B cell (primary cell): ENCODE data around the gene MED15. TPM values are rescaled to one million over a fixed set of nuclear protein-coding genes. Genes with fewer than 3 reads are reported as not detected.

Experiments used
- ATAC-seq: fragments of 200-7000 bp; cut with Tn5 transposase; one replicate; pipeline ENCODE4 v1.10.0; 2021; ENCODE audit warnings: low read depth, mild to moderate bottlenecking, moderate number of reproducible peaks, moderate library complexity
- CTCF ChIA-PET: fragments of 350-600 bp; sonication (Branson Sonifier 250); formaldehyde crosslinking; loops from one replicate; lab custom pipeline; 2021; ENCODE audit warnings: antibody characterized with exemption, inconsistent platforms; lab: Charles Lee
- POLR2A ChIA-PET: fragments of 350-600 bp; sonication (Branson Sonifier 250); formaldehyde crosslinking; loops from one replicate; lab custom pipeline; 2021; ENCODE audit warnings: antibody characterized with exemption; lab: Charles Lee
- DNase-seq: peaks from one replicate; pipeline ENCODE4 v3.0.0; 2013
- H2AFZ ChIP-seq: 2 replicates; pipeline ENCODE4 v1.6.1; 2012; ENCODE audit warnings: mild to moderate bottlenecking, low read depth, low read length; ENCODE audit not compliant: insufficient read depth, poor library complexity, severe bottlenecking
- H3K27ac ChIP-seq, 2 donors: 1 replicate in 1 of 2; 2 replicates in 1 of 2; pipeline ENCODE4 v1.5.1; 2012 to 2013; ENCODE audit warnings: low read length in 2 of 2, mild to moderate bottlenecking in 2 of 2, moderate library complexity in 1 of 2
- H3K27me3 ChIP-seq, 4 experiments: fragments of 200-600 bp in 1 of 4; sonication (generic) in 1 of 4; replicated peaks in 1 of 4; 1 replicate in 2 of 4; 2 replicates in 2 of 4; pipeline versions ENCODE4 v1.6.1 to v1.7.0; 2013 to 2016; ENCODE audit warnings: low read length in 3 of 4, mild to moderate bottlenecking in 2 of 4, mixed read lengths in 1 of 4, moderate library complexity in 1 of 4; ENCODE audit not compliant: insufficient read depth in 4 of 4, control insufficient read depth in 3 of 4; ENCODE audit errors: control extremely low read depth in 1 of 4
- H3K36me3 ChIP-seq, 2 experiments: replicated peaks in 1 of 2; 1 replicate in 1 of 2; 2 replicates in 1 of 2; pipeline versions ENCODE4 v1.6.1 to v1.7.1; 2013; ENCODE audit warnings: low read length in 1 of 2; ENCODE audit not compliant: insufficient read depth in 2 of 2, control insufficient read depth in 1 of 2; ENCODE audit errors: control extremely low read depth in 1 of 2, extremely low read depth in 1 of 2
- H3K4me1 ChIP-seq, 2 donors: fragments of 200-600 bp in 1 of 2; sonication (generic) in 1 of 2; 1 replicate in 1 of 2; 2 replicates in 1 of 2; pipeline versions ENCODE4 v1.5.1 to v1.6.1; 2013 to 2017; ENCODE audit warnings: low read length in 2 of 2; ENCODE audit not compliant: control insufficient read depth in 2 of 2, insufficient read depth in 2 of 2
- H3K4me2 ChIP-seq: replicated peaks from 2 replicates; pipeline ENCODE3; 2012; ENCODE audit warnings: mild to moderate bottlenecking, low read depth, low read length; ENCODE audit not compliant: poor library complexity, severe bottlenecking
- H3K4me3 ChIP-seq, 5 experiments: fragments of 200-600 bp in 1 of 5; sonication (generic) in 1 of 5; 1 replicate in 3 of 5; 2 replicates in 2 of 5; pipeline versions ENCODE4 v1.5.1 to v1.7.0; 2011 to 2016; ENCODE audit warnings: low read length in 4 of 5, mild to moderate bottlenecking in 4 of 5, low read depth in 2 of 5, control low read depth in 1 of 5, moderate library complexity in 1 of 5; ENCODE audit not compliant: insufficient read depth in 1 of 5; ENCODE audit errors: control extremely low read depth in 1 of 5, extremely low read depth in 1 of 5
- H3K79me2 ChIP-seq: fragments of 200-600 bp; sonication (generic); one replicate; pipeline ENCODE4 v1.6.0; 2016; ENCODE audit warnings: low read length; ENCODE audit not compliant: control insufficient read depth, insufficient read depth
- H3K9ac ChIP-seq: fragments of 200-600 bp; sonication (generic); 2 replicates; pipeline ENCODE4 v1.6.1; 2017; ENCODE audit warnings: mild to moderate bottlenecking, low read length, moderate library complexity
- H3K9me3 ChIP-seq, 3 donors: one replicate each; pipeline versions ENCODE4 v1.6.1 to v1.7.1; 2013; ENCODE audit warnings: low read length in 2 of 3; ENCODE audit not compliant: control insufficient read depth in 2 of 3, insufficient read depth in 1 of 3; ENCODE audit errors: control extremely low read depth in 1 of 3
- H4K20me1 ChIP-seq: 2 replicates; pipeline ENCODE4 v1.6.0; 2012; ENCODE audit warnings: mild to moderate bottlenecking, low read length; ENCODE audit not compliant: insufficient read depth, control insufficient read depth, poor library complexity, severe bottlenecking
- H3K27ac Mint-ChIP-seq: one replicate; pipeline ENCODE4 v1.8.0; 2021; ENCODE audit warnings: mixed read lengths
- H3K27me3 Mint-ChIP-seq: one replicate; pipeline ENCODE4 v1.8.0; 2021; ENCODE audit warnings: mixed read lengths
- H3K4me1 Mint-ChIP-seq: one replicate; pipeline ENCODE4 v1.8.0; 2021; ENCODE audit warnings: mixed read lengths
- H3K4me3 Mint-ChIP-seq: one replicate; pipeline ENCODE4 v1.8.0; 2021; ENCODE audit warnings: mixed read lengths
- H3K9me3 Mint-ChIP-seq: one replicate; pipeline ENCODE4 v1.8.0; 2022; ENCODE audit warnings: mixed read lengths; ENCODE audit not compliant: insufficient read depth
- CTCF ChIP-seq: fragments of 200-600 bp; IDR thresholded peaks from one replicate; pipeline ENCODE4 v1.8.0; 2022; ENCODE audit warnings: antibody characterized with exemption, mild to moderate bottlenecking
- EZH2 ChIP-seq: IDR thresholded peaks from 2 replicates; pipeline ENCODE4 v1.6.1; 2012; ENCODE audit warnings: borderline replicate concordance, low read depth, mild to moderate bottlenecking, moderate library complexity, low read length; ENCODE audit not compliant: insufficient read depth, poor library complexity, severe bottlenecking
- WGBS: methylation state at CpG from one replicate; pipeline ENCODE4 v1.1.5; 2013; ENCODE audit warnings: missing lambda C conversion rate; ENCODE audit not compliant: insufficient coverage; 5-methylcytosine and 5-hydroxymethylcytosine counted together
- intact Hi-C: fragments of 100-400 bp; cut with micrococcal nuclease; formaldehyde crosslinking; loops from one replicate; pipeline ENCODE4 v1.10.0; 2022
- polyA plus RNA-seq: library from polyadenylated mRNA; depleted of rRNA; stranded (reverse); fragments of >200 nt; gene quantifications from 2 replicates; pipeline ENCODE4 v1.2.3, GENCODE V29; 2012
- total RNA-seq, 2 donors: library from RNA; stranded (reverse); fragments of 120-200 nt in 1 of 2; gene quantifications; 1 replicate in 1 of 2; 2 replicates in 1 of 2; pipeline versions ENCODE4 v1.2.3 to v1.2.4, GENCODE V29; 2013 to 2022

MED15 gene
- total and polyA plus RNA-seq, 2 donors (not counting 1 experiment from before 2014, with no cell fraction given), result 109 to 134 TPM

GRCh38 chr22:20528405-20528978 lies 21.1 kb downstream of the MED15 start:
- H3K79me2 ChIP-seq, result peaks cover 100% of the 10 kb centered on the region
- Mint-ChIP-seq H3K27ac (no peak overlapping the region), H3K9me3 (no peaks in the 10 kb centered on the region), H3K27me3 (no peaks in the 10 kb centered on the region), H3K4me3 (no peak overlapping the region), H3K4me1 (peaks cover 17% of the 10 kb centered on the region)
- TF ChIP-seq EZH2 (no peak), CTCF (no peak)
- no peak overlapping the region for H3K4me2 ChIP-seq
- H3K36me3 ChIP-seq, result peaks cover 2 to 41% of the 10 kb centered on the region in 2 experiments
- ChIA-PET POLR2A (no interaction called here), CTCF (interaction anchor here (0.6 to 0.8 kb wide), 2 partner anchors 18 to 43 kb away, joined by 3 read pairs; no protein-coding TSS in a partner anchor)
- no peak overlapping the region for H3K4me3 ChIP-seq
- peaks cover 0 to 8% of the 10 kb centered on the region in 2 donors for H3K4me1 ChIP-seq
- intact Hi-C loops, result no loop called here
- H3K9ac ChIP-seq, result no peak overlapping the region
- H3K27ac ChIP-seq, result no peak overlapping the region
- H4K20me1 ChIP-seq, result peaks cover 100% of the 10 kb centered on the region
- no peaks in the 10 kb centered on the region for H3K9me3 ChIP-seq
- no peaks in the 10 kb centered on the region for H3K27me3 ChIP-seq
- no peak overlapping the region for H2AFZ ChIP-seq
- DNase-seq, result no peak
- no peak for ATAC-seq
- 97% methylated on average over 3 of the region's 7 CpGs for WGBS

- H3K36me3 ChIP-seq, result peaks cover 0 to 44% of the 10 kb centered on the region in 2 experiments
- H3K9me3 ChIP-seq, result no peaks in the 10 kb centered on the region
- CTCF ChIA-PET, result no interaction called here
- TF ChIP-seq CTCF (no peak), EZH2 (no peak)
- POLR2A ChIA-PET, result no interaction called here
- intact Hi-C loops, result no loop called here
- WGBS, result 95% methylated on average over 12 of the region's 15 CpGs
- Mint-ChIP-seq H3K4me3 (no peak overlapping the region), H3K4me1 (peaks cover 16% of the 10 kb centered on the region), H3K27me3 (no peaks in the 10 kb centered on the region), H3K9me3 (no peaks in the 10 kb centered on the region), H3K27ac (no peak overlapping the region)
- DNase-seq (no peak), ATAC-seq (no peak)
- no peak overlapping the region for H2AFZ ChIP-seq
- H4K20me1 ChIP-seq, result peaks cover 100% of the 10 kb centered on the region
- H3K79me2 ChIP-seq, result peaks cover 100% of the 10 kb centered on the region
- no peak overlapping the region for H3K27ac ChIP-seq
- no peak overlapping the region for H3K4me2 ChIP-seq
- no peak overlapping the region for H3K4me3 ChIP-seq
- no peaks in the 10 kb centered on the region for H3K4me1 ChIP-seq
- no peak overlapping the region for H3K9ac ChIP-seq
- H3K27me3 ChIP-seq, result no peaks in the 10 kb centered on the region
These were observed 23.2 kb downstream of the MED15 start for GRCh38 chr22:20530368-20531153.
